Keratinocyte (primary cell): Measurements from ENCODE around the gene NME3. TPM values are rescaled to one million over a fixed set of nuclear protein-coding genes. Genes with fewer than 3 reads are reported as not detected.
"Not testable (repeated sequence)": the region's sequence is repeated elsewhere in the genome, so short reads cannot be mapped to it uniquely, and the experiment has no call there.

Source experiments
- DNase-seq: peaks from one replicate; pipeline ENCODE4 v3.0.0-alpha.2; 2011; ENCODE audit warnings: low read depth, missing footprints, low spot score
- FAIRE-seq: peaks from 2 replicates; lab custom pipeline; 2011; peaks lifted over from hg19 to GRCh38; lab: Jason Lieb, UNC
- H2AFZ ChIP-seq: 2 replicates; pipeline ENCODE4 v1.6.0; 2012; ENCODE audit warnings: low read length, control low read depth, inconsistent platforms; ENCODE audit not compliant: control insufficient read depth
- H3K27ac ChIP-seq: 2 replicates; pipeline ENCODE4 v1.5.1; 2011; ENCODE audit warnings: low read length; ENCODE audit not compliant: control insufficient read depth, insufficient read depth
- H3K27me3 ChIP-seq: 3 replicates; pipeline ENCODE4 v1.6.0; 2011; ENCODE audit warnings: low read length; ENCODE audit not compliant: control insufficient read depth, insufficient read depth; ENCODE audit errors: extremely low read depth
- H3K36me3 ChIP-seq, 2 experiments: 2 replicates in 1 of 2; 3 replicates in 1 of 2; pipeline ENCODE4 v1.5.1; 2011; ENCODE audit warnings: low read length in 2 of 2, mild to moderate bottlenecking in 1 of 2; ENCODE audit not compliant: control insufficient read depth in 2 of 2, insufficient read depth in 2 of 2; ENCODE audit errors: extremely low read depth in 1 of 2
- H3K4me1 ChIP-seq: 3 replicates; pipeline ENCODE4 v1.5.1; 2011; ENCODE audit warnings: low read length; ENCODE audit not compliant: control insufficient read depth, insufficient read depth; ENCODE audit errors: extremely low read depth
- H3K4me2 ChIP-seq: 3 replicates; pipeline ENCODE4 v1.6.0; 2011; ENCODE audit warnings: low read depth, low read length; ENCODE audit not compliant: control insufficient read depth, insufficient read depth; ENCODE audit errors: extremely low read depth
- H3K4me3 ChIP-seq, 3 experiments: fragments of 200-600 bp in 1 of 3; sonication (generic) in 1 of 3; 2 replicates in 2 of 3; 3 replicates in 1 of 3; pipeline ENCODE4 v1.5.1; 2011 to 2016; ENCODE audit warnings: low read length in 3 of 3, mild to moderate bottlenecking in 3 of 3, control low read depth in 2 of 3, inconsistent platforms in 1 of 3, low read depth in 1 of 3, mixed read lengths in 1 of 3, mixed run types in 1 of 3, moderate library complexity in 1 of 3; ENCODE audit not compliant: control insufficient read depth in 2 of 3, insufficient read depth in 2 of 3; ENCODE audit errors: extremely low read depth in 1 of 3
- H3K79me2 ChIP-seq: 2 replicates; pipeline ENCODE4 v1.6.0; 2012; ENCODE audit warnings: low read length; ENCODE audit not compliant: control insufficient read depth, insufficient read depth
- H3K9ac ChIP-seq: 3 replicates; pipeline ENCODE4 v1.6.0; 2011; ENCODE audit warnings: low read length; ENCODE audit not compliant: control insufficient read depth, insufficient read depth; ENCODE audit errors: extremely low read depth
- H3K9me1 ChIP-seq: 3 replicates; pipeline ENCODE4 v1.6.0; 2011; ENCODE audit warnings: low read length; ENCODE audit not compliant: control insufficient read depth, insufficient read depth; ENCODE audit errors: extremely low read depth
- H3K9me3 ChIP-seq: 2 replicates; pipeline ENCODE4 v1.5.1; 2012; ENCODE audit warnings: low read depth, low read length; ENCODE audit not compliant: control insufficient read depth
- H4K20me1 ChIP-seq: 3 replicates; pipeline ENCODE4 v1.6.0; 2011; ENCODE audit warnings: low read length; ENCODE audit not compliant: control insufficient read depth, insufficient read depth; ENCODE audit errors: extremely low read depth
- EZH2 ChIP-seq: IDR thresholded peaks from one replicate; pipeline ENCODE4 v1.6.1; 2012; ENCODE audit warnings: inconsistent platforms, mild to moderate bottlenecking, low read length, moderate library complexity
- dilution Hi-C: fragments of 300-500 bp; cut with MboI; formaldehyde crosslinking; loops from one replicate; pipeline ENCODE4 v1.7.0; 2020; ENCODE audit warnings: low sequenced_read_pairs; ENCODE audit not compliant: extremely low pct_ligation_motif_present
- polyA plus RNA-seq, 5 experiments: library from polyadenylated mRNA; depleted of rRNA in 3 of 5; stranded (reverse) in 3 of 5; stranded (forward) in 1 of 5; unstranded in 1 of 5; fragments of >200 nt; gene quantifications; 1 replicate in 1 of 5; 2 replicates in 3 of 5; 3 replicates in 1 of 5; pipeline versions ENCODE4 v1.2.1 to v1.2.3, GENCODE V29; 2011 to 2012; ENCODE audit warnings: missing spikeins in 2 of 5, low read depth in 1 of 5, low replicate concordance in 1 of 5
- TF ChIP-seq, protein P1 (sequence below), 3 experiments: IDR thresholded peaks in 1 of 3; conservative IDR thresholded peaks in 1 of 3; optimal IDR thresholded peaks in 1 of 3; 2 replicates in 2 of 3; 3 replicates in 1 of 3; pipeline versions ENCODE3 to v1.5.1; 2011; ENCODE audit warnings: low read length in 3 of 3, mild to moderate bottlenecking in 3 of 3, moderate library complexity in 2 of 3, control low read depth in 1 of 3, inconsistent platforms in 1 of 3; ENCODE audit not compliant: insufficient read depth in 2 of 3; ENCODE audit errors: extremely low read depth in 1 of 3

Gene NME3
- polyA plus RNA-seq, 1 donor (not counting 4 experiments of a cell fraction or from before 2014, with no cell fraction given) = 10.1 TPM

DNA sequence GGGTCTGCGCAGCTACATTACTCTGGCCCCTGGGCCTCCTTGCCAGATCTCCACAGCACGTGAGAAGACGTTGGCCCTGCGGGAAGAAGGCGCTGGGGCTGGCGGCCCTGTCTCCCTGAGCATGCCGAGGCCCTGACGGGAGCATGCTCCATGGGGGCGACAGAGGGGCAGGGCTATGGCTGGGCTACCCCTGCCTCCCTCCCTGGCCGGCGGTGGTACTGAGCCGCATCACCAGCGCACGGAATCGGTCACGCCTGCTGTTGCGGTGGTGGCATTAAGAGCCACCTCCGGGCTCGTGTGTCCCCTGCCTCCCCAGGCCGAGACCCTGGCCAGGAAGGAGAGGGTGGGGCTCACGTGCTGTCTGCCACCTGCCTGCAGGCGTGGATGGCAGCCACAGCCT is 37.2 kb downstream of the NME3 start:
- no peaks in the 10 kb centered on the region for H3K27me3 ChIP-seq
- no peak overlapping the region for H3K4me3 ChIP-seq
- dilution Hi-C loops = no loop called here
- peaks cover 15% of the 10 kb centered on the region for H3K79me2 ChIP-seq
- H3K4me2 ChIP-seq = no peak overlapping the region
- H3K27ac ChIP-seq = no peak overlapping the region
- peaks cover 30% of the 10 kb centered on the region for H3K9me3 ChIP-seq
- DNase-seq (no peak), FAIRE-seq (no peak)
- no peak overlapping the region for H3K9ac ChIP-seq
- peaks cover 6 to 9% of the 10 kb centered on the region in 2 experiments for H3K36me3 ChIP-seq
- no peak for TF ChIP-seq EZH2
- TF ChIP-seq, protein P1, sequence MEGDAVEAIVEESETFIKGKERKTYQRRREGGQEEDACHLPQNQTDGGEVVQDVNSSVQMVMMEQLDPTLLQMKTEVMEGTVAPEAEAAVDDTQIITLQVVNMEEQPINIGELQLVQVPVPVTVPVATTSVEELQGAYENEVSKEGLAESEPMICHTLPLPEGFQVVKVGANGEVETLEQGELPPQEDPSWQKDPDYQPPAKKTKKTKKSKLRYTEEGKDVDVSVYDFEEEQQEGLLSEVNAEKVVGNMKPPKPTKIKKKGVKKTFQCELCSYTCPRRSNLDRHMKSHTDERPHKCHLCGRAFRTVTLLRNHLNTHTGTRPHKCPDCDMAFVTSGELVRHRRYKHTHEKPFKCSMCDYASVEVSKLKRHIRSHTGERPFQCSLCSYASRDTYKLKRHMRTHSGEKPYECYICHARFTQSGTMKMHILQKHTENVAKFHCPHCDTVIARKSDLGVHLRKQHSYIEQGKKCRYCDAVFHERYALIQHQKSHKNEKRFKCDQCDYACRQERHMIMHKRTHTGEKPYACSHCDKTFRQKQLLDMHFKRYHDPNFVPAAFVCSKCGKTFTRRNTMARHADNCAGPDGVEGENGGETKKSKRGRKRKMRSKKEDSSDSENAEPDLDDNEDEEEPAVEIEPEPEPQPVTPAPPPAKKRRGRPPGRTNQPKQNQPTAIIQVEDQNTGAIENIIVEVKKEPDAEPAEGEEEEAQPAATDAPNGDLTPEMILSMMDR (optimal IDR thresholded peaks at IDR 0.05 in 1 of 3, IDR thresholded peaks at IDR 0.05 in 1 of 3, conservative IDR thresholded peaks at IDR 0.05 in 1 of 3; ENCODE audit: extremely low read depth in 1 of 3, insufficient read depth in 2 of 3, low read length in 3 of 3) = no peak
- no peaks in the 10 kb centered on the region for H3K4me1 ChIP-seq
- no peaks in the 10 kb centered on the region for H3K9me1 ChIP-seq
- H4K20me1 ChIP-seq = no peaks in the 10 kb centered on the region
- no peak overlapping the region for H2AFZ ChIP-seq

GRCh38 chr16:1732551-1732987 is 38.8 kb downstream of the NME3 start:
- H4K20me1 ChIP-seq, H3K9me1 ChIP-seq, H3K4me1 ChIP-seq, H3K27ac ChIP-seq, H2AFZ ChIP-seq, H3K4me3 ChIP-seq, DNase-seq, H3K36me3 ChIP-seq, H3K4me2 ChIP-seq, H3K9ac ChIP-seq, dilution Hi-C loops, FAIRE-seq, H3K27me3 ChIP-seq: not testable (repeated sequence)
- H3K79me2 ChIP-seq = peaks cover 15% of the 10 kb centered on the region
- H3K9me3 ChIP-seq = peaks cover 23% of the 10 kb centered on the region

DNA sequence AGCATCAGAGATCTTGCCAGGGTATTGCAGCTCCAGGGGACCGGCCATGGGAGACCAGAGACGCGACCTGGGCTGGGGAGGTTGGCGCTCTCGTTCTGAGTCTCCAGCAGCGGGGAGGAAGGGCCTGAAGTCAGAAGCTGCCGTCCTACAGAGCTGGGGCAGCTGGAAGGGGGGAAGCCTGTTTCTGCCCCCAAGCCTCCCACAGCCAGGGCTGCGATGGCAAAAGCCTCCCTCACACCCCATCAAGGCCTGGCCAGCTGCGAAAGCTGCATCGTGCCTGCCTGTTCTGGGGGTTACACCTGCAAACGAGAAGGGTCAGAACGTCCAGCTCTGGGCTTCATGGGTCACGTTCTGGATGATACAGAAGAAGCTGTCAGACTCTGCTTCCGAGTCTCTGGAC is 39.3 kb downstream of the NME3 start:
- dilution Hi-C loops = no loop called here
- Histone ChIP-seq H3K9me1 (no peaks in the 10 kb centered on the region), H3K79me2 (peaks cover 16% of the 10 kb centered on the region), H3K4me3 (no peak overlapping the region), H3K27ac (no peak overlapping the region), H3K9me3 (peaks cover 18% of the 10 kb centered on the region), H2AFZ (no peak overlapping the region), H3K36me3 (peaks cover 9 to 11% of the 10 kb centered on the region in 2 experiments), H3K4me2 (no peak overlapping the region), H3K9ac (no peak overlapping the region), H4K20me1 (peaks cover 2% of the 10 kb centered on the region), H3K4me1 (no peaks in the 10 kb centered on the region), H3K27me3 (no peaks in the 10 kb centered on the region)
- TF ChIP-seq, protein P1 (optimal IDR thresholded peaks at IDR 0.05 in 1 of 3, IDR thresholded peaks at IDR 0.05 in 1 of 3, conservative IDR thresholded peaks at IDR 0.05 in 1 of 3; ENCODE audit: extremely low read depth in 1 of 3, insufficient read depth in 2 of 3, low read length in 3 of 3) = no peak
- TF ChIP-seq EZH2 = no peak
- no peak for DNase-seq
- FAIRE-seq = no peak
